ENCODE results near the gene CDC42BPA.

The CDC42BPA gene

GRCh38 chr1:227218870-227219573 is 99.3 kb downstream of the CDC42BPA start:
- Histone ChIP-seq H3K27me3 (no peaks in the 10 kb centered on the region), H3K36me3 (no peaks in the 10 kb centered on the region), H3K9me3 (no peaks in the 10 kb centered on the region), H3K4me1 (ENCODE audit: control insufficient read depth in 1 of 2, insufficient read depth in 1 of 2, low read depth in 1 of 2, low read length in 1 of 2) (no peaks in the 10 kb centered on the region), H3K4me3 (ENCODE audit: low read depth in 1 of 2, low read length in 1 of 2) (no peak overlapping the region), H3K27ac (no peak overlapping the region)
- no peak for TF ChIP-seq CTCF (IDR thresholded peaks at IDR 0.05)

DNA sequence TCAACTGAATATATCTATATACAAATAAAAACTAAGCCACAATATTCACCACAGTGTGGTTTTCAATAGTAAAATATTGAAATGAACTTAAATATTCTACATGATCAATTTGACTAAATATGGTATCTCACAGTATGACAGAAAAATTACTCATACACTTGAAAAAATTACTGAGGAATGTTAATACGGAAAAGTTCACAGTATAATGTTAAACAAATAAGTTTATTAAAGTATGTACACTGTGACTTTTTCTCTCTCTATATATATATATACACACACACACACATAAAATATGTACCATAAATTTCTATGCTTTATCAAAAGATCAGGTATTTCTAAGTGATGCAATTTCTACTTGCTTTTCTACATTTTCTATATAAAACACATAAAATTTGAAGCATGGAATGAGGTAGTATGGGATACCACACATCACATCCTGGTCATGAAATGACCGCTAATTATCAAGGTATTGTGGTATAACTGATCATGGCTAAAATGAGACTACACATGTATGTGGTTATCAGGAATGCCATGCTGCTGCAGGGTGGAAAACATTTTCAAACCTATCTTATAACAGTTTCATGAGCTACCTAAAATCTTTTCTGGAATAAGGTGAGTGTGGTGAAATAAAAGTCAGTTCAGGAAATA is 102.3 kb downstream of the CDC42BPA start:
- no peaks in the 10 kb centered on the region for H3K36me3 ChIP-seq
- H3K27ac ChIP-seq, result no peak overlapping the region
- H3K4me3 ChIP-seq (ENCODE audit: low read depth in 1 of 2, low read length in 1 of 2), result no peak overlapping the region
- H3K9me3 ChIP-seq, result no peaks in the 10 kb centered on the region
- no peaks in the 10 kb centered on the region for H3K4me1 ChIP-seq (ENCODE audit: control insufficient read depth in 1 of 2, insufficient read depth in 1 of 2, low read depth in 1 of 2, low read length in 1 of 2)
- no peak for TF ChIP-seq CTCF (IDR thresholded peaks at IDR 0.05)
- no peaks in the 10 kb centered on the region for H3K27me3 ChIP-seq

- H3K4me1 ChIP-seq (ENCODE audit: control insufficient read depth in 1 of 2, insufficient read depth in 1 of 2, low read depth in 1 of 2, low read length in 1 of 2), result no peaks in the 10 kb centered on the region
- TF ChIP-seq CTCF (IDR thresholded peaks at IDR 0.05), result no peak
Observed at GRCh38 chr1:227214207-227214606, 104.1 kb downstream of the CDC42BPA start.

GRCh38 chr1:227213426-227213825 is 104.9 kb downstream of the CDC42BPA start:
- no peak for TF ChIP-seq CTCF (IDR thresholded peaks at IDR 0.05)
- no peak overlapping the region for H3K27ac ChIP-seq

More at GRCh38 chr1:227214207-227214606, 104.1 kb downstream of the CDC42BPA start:
- Histone ChIP-seq H3K9me3 (no peaks in the 10 kb centered on the region), H3K27ac (no peak overlapping the region), H3K36me3 (no peaks in the 10 kb centered on the region), H3K27me3 (no peaks in the 10 kb centered on the region), H3K4me3 (ENCODE audit: low read depth in 1 of 2, low read length in 1 of 2) (no peak overlapping the region)

DNA sequence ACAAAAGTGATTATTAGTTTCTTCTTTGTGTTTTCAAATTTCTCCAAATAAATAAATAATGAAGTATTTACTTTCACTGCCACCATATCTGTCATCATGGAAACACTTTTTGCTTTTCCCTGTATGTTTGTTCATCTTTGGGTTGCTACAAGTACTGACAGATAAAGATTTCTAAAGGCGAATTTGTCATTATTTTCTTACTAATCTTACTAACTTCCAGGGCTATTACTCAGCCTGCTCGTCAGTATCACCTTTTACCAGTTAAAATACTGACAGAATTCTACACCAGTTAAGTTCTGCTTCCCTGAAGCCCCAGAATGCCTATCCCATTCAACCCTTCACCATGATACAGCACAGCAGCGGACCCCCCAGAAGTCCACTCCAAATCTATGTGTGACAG is 106.1 kb downstream of the CDC42BPA start:
- Histone ChIP-seq H3K27me3 (no peaks in the 10 kb centered on the region), H3K4me3 (ENCODE audit: low read depth in 1 of 2, low read length in 1 of 2) (no peak overlapping the region), H3K4me1 (ENCODE audit: control insufficient read depth in 1 of 2, insufficient read depth in 1 of 2, low read depth in 1 of 2, low read length in 1 of 2) (no peaks in the 10 kb centered on the region), H3K9me3 (no peaks in the 10 kb centered on the region), H3K36me3 (no peaks in the 10 kb centered on the region), H3K27ac (no peak overlapping the region)
- no peak for TF ChIP-seq CTCF (IDR thresholded peaks at IDR 0.05)

More at GRCh38 chr1:227213426-227213825, 104.9 kb downstream of the CDC42BPA start:
- no peaks in the 10 kb centered on the region for H3K9me3 ChIP-seq
- no peak overlapping the region for H3K4me3 ChIP-seq (ENCODE audit: low read depth in 1 of 2, low read length in 1 of 2)
- no peaks in the 10 kb centered on the region for H3K4me1 ChIP-seq (ENCODE audit: control insufficient read depth in 1 of 2, insufficient read depth in 1 of 2, low read depth in 1 of 2, low read length in 1 of 2)
- no peaks in the 10 kb centered on the region for H3K27me3 ChIP-seq
- H3K36me3 ChIP-seq, result no peaks in the 10 kb centered on the region
